Sigmoid colon (tissue), 7 donors: ENCODE data around the gene ZBTB21. TPM values are rescaled to one million over a fixed set of nuclear protein-coding genes. Genes with fewer than 3 reads are reported as not detected.

Source experiments
- DNase-seq: peaks from one replicate; pipeline ENCODE4 v3.0.0-alpha.2; 2019
- H3K27ac ChIP-seq, 4 donors: fragments of 200-600 bp; sonication (generic); one replicate each; pipeline ENCODE4 v1.5.1; 2016 to 2019; ENCODE audit warnings: mild to moderate bottlenecking in 1 of 4
- H3K27me3 ChIP-seq, 3 donors: fragments of 200-600 bp; sonication (generic); one replicate each; pipeline ENCODE4 v1.5.1; 2019; ENCODE audit warnings: mild to moderate bottlenecking in 1 of 3
- H3K36me3 ChIP-seq, 4 donors: fragments of 200-600 bp; sonication (generic); one replicate each; pipeline ENCODE4 v1.5.1; 2016 to 2019
- H3K4me1 ChIP-seq, 4 donors: fragments of 200-600 bp; sonication (generic); one replicate each; pipeline ENCODE4 v1.5.1; 2017 to 2019
- H3K4me3 ChIP-seq, 4 donors: fragments of 200-600 bp; sonication (generic); one replicate each; pipeline ENCODE4 v1.5.1; 2017 to 2019; ENCODE audit warnings: mild to moderate bottlenecking in 2 of 4, moderate library complexity in 1 of 4
- H3K9me3 ChIP-seq, 4 donors: fragments of 200-600 bp in 3 of 4; sonication (generic) in 3 of 4; one replicate each; pipeline versions ENCODE4 v1.5.1 to v1.6.1; 2013 to 2019
- CTCF ChIP-seq, 4 experiments: fragments of 450-650 bp in 3 of 4; fragments of 200-600 bp in 1 of 4; IDR thresholded peaks; one replicate each; pipeline ENCODE4 v1.5.1; 2016 to 2019; ENCODE audit warnings: antibody characterized with exemption in 4 of 4, mild to moderate bottlenecking in 3 of 4, moderate library complexity in 2 of 4
- EP300 ChIP-seq, 4 donors: sonication (generic); formaldehyde crosslinking; IDR thresholded peaks; one replicate each; pipeline ENCODE4 v1.6.1; 2017; ENCODE audit warnings: antibody characterized with exemption in 4 of 4
- POLR2A ChIP-seq, 2 donors: fragments of 450-650 bp; IDR thresholded peaks; one replicate each; pipeline ENCODE4 v1.6.1; 2016; ENCODE audit warnings: antibody characterized with exemption in 2 of 2, mild to moderate bottlenecking in 2 of 2, moderate library complexity in 2 of 2
- POLR2AphosphoS5 ChIP-seq, 4 donors: sonication (generic); formaldehyde crosslinking; IDR thresholded peaks; one replicate each; pipeline ENCODE4 v1.6.1; 2017; ENCODE audit warnings: antibody characterized with exemption in 4 of 4
- WGBS, 2 donors: extraction: QIAGEN DNeasy Blood & Tissue Kit; methylation state at CpG; one replicate each; pipeline ENCODE4 v1.1.7; 2013; 5-methylcytosine and 5-hydroxymethylcytosine counted together
- intact Hi-C: fragments of 100-400 bp; cut with DNase I; formaldehyde crosslinking; loops from one replicate; pipeline ENCODE4 v1.15.1; 2023
- polyA plus RNA-seq, 3 donors: library from polyadenylated mRNA; stranded (reverse); fragments of 200-250 nt; gene quantifications; one replicate each; pipeline ENCODE4 v1.2.3, GENCODE V29; 2013
- total RNA-seq, 4 donors: library from RNA; depleted of rRNA; stranded (reverse); fragments of >200 nt; gene quantifications; one replicate each; pipeline ENCODE4 v1.1.0, GENCODE V29; 2016
- donor health status: healthy with polysubstance abuse.
- donor health status: Bipolar disorder and iron deficiency.
- donor health status: healthy.

ZBTB21 gene
- total and polyA plus RNA-seq, 7 donors = 1.8 to 14.7 (median 6.9) TPM

GRCh38 chr21:42057851-42058437 lies 47.8 kb upstream of the ZBTB21 start:
- Histone ChIP-seq H3K36me3 (no peaks in the 10 kb centered on the region), H3K4me1 (peaks cover 0 to 12% (median 0%) of the 10 kb centered on the region in 4 donors), H3K27me3 (no peaks in the 10 kb centered on the region), H3K9me3 (no peaks in the 10 kb centered on the region), H3K4me3 (no peak overlapping the region), H3K27ac (no peak overlapping the region)
- no peak for DNase-seq
- intact Hi-C loops = no loop called here
- 52 to 72% methylated on average over 11 of the region's 11 CpGs for WGBS, 2 donors
- TF ChIP-seq POLR2A (IDR thresholded peaks at IDR 0.05) = no peak
- no peak for TF ChIP-seq EP300 (IDR thresholded peaks at IDR 0.05)
- TF ChIP-seq POLR2AphosphoS5 (IDR thresholded peaks at IDR 0.05) = no peak
- no peak for TF ChIP-seq CTCF (IDR thresholded peaks at IDR 0.05)

- no peak for DNase-seq
- peaks cover 0 to 12% (median 0%) of the 10 kb centered on the region in 4 donors for H3K4me1 ChIP-seq
- intact Hi-C loops = no loop called here
- H3K27ac ChIP-seq = no peak overlapping the region
- no peaks in the 10 kb centered on the region for H3K27me3 ChIP-seq
- 12 to 50% methylated on average over 17 of the region's 17 CpGs for WGBS, 2 donors
- no peaks in the 10 kb centered on the region for H3K36me3 ChIP-seq
- H3K4me3 ChIP-seq = no peak overlapping the region
- no peaks in the 10 kb centered on the region for H3K9me3 ChIP-seq
- TF ChIP-seq CTCF (IDR thresholded peaks at IDR 0.05) (no peak), POLR2A (IDR thresholded peaks at IDR 0.05) (no peak), EP300 (IDR thresholded peaks at IDR 0.05) (no peak), POLR2AphosphoS5 (IDR thresholded peaks at IDR 0.05) (no peak)
Observed at GRCh38 chr21:42056996-42057689, 47.0 kb upstream of the ZBTB21 start.

GRCh38 chr21:42056468-42056867 lies 46.3 kb upstream of the ZBTB21 start:
- Histone ChIP-seq H3K27me3 (no peaks in the 10 kb centered on the region), H3K27ac (no peak overlapping the region), H3K4me1 (peaks cover 0 to 12% (median 0%) of the 10 kb centered on the region in 4 donors), H3K9me3 (no peaks in the 10 kb centered on the region), H3K4me3 (no peak overlapping the region), H3K36me3 (no peaks in the 10 kb centered on the region)
- intact Hi-C loops = no loop called here
- 12 to 62% methylated on average over 11 of the region's 11 CpGs for WGBS, 2 donors
- TF ChIP-seq EP300 (IDR thresholded peaks at IDR 0.05) = no peak
- TF ChIP-seq CTCF (IDR thresholded peaks at IDR 0.05) = no peak
- TF ChIP-seq POLR2AphosphoS5 (IDR thresholded peaks at IDR 0.05) = no peak
- TF ChIP-seq POLR2A (IDR thresholded peaks at IDR 0.05) = no peak
- no peak for DNase-seq

- WGBS, 2 donors = 91 to 98% methylated on average over 9 of the region's 9 CpGs
- Histone ChIP-seq H3K27me3 (no peaks in the 10 kb centered on the region), H3K4me3 (no peak overlapping the region), H3K4me1 (peaks cover 0 to 12% (median 0%) of the 10 kb centered on the region in 4 donors), H3K36me3 (no peaks in the 10 kb centered on the region), H3K9me3 (no peaks in the 10 kb centered on the region), H3K27ac (no peak overlapping the region)
- no peak for TF ChIP-seq EP300 (IDR thresholded peaks at IDR 0.05)
- no peak for TF ChIP-seq CTCF (IDR thresholded peaks at IDR 0.05)
- no peak for TF ChIP-seq POLR2A (IDR thresholded peaks at IDR 0.05)
- no peak for TF ChIP-seq POLR2AphosphoS5 (IDR thresholded peaks at IDR 0.05)
- no peak for DNase-seq
- intact Hi-C loops = no loop called here
Observed at GRCh38 chr21:42055425-42055824, 45.3 kb upstream of the ZBTB21 start.
